GM12865 (cell line): ENCODE results near the gene GAPVD1.
"Not testable (repeated sequence)": the region's sequence is repeated elsewhere in the genome, so short reads cannot be mapped to it uniquely, and the experiment has no call there.

Experiments used
- DNase-seq: peaks from one replicate; pipeline ENCODE4 v3.0.0; 2010; ENCODE audit warnings: low read depth
- H3K4me3 ChIP-seq: 2 replicates; pipeline ENCODE4 v1.5.1; 2011; ENCODE audit warnings: mild to moderate bottlenecking, low read depth, low read length, control low read depth
- TF ChIP-seq, protein P1 (sequence below): IDR thresholded peaks from 2 replicates; pipeline ENCODE4 v1.5.1; 2011; ENCODE audit warnings: low read length, control low read depth, low read depth, inconsistent platforms; ENCODE audit not compliant: insufficient read depth; ENCODE audit errors: missing control alignments

The GAPVD1 gene

GRCh38 chr9:125235804-125236519 is 25.7 kb upstream of the GAPVD1 start:
- TF ChIP-seq, protein P1, sequence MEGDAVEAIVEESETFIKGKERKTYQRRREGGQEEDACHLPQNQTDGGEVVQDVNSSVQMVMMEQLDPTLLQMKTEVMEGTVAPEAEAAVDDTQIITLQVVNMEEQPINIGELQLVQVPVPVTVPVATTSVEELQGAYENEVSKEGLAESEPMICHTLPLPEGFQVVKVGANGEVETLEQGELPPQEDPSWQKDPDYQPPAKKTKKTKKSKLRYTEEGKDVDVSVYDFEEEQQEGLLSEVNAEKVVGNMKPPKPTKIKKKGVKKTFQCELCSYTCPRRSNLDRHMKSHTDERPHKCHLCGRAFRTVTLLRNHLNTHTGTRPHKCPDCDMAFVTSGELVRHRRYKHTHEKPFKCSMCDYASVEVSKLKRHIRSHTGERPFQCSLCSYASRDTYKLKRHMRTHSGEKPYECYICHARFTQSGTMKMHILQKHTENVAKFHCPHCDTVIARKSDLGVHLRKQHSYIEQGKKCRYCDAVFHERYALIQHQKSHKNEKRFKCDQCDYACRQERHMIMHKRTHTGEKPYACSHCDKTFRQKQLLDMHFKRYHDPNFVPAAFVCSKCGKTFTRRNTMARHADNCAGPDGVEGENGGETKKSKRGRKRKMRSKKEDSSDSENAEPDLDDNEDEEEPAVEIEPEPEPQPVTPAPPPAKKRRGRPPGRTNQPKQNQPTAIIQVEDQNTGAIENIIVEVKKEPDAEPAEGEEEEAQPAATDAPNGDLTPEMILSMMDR = no peak
- DNase-seq = no peak
- H3K4me3 ChIP-seq = no peak overlapping the region

DNA sequence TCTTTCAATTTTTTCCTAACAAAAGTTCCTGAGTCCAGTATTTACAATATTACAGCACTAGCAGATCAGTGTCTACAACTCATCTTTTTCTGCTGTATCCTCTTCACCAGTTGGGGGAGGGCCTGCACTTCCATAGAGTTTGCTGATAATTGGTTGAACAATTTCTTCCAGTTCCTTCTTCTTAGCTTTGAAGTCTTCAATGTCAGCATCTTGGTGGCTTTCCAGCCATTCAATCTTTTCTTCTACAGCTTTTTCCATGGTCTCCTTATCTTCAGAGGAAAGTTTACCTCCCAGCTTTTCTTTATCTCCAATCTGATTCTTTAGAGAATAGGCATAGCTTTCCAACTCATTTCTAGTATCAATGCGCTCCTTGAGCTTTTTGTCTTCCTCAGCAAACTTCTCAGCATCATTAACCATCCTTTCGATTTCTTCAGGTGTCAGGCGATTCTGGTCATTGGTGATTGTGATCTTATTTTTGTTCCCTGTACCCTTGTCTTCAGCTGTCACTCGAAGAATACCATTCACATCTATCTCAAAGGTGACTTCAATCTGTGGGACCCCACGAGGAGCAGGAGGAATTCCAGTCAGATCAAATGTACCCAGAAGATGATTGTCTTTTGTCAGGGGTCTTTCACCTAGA is 25.0 kb upstream of the GAPVD1 start:
- not testable (repeated sequence) for H3K4me3 ChIP-seq, DNase-seq

GRCh38 chr9:125238127-125238914 is 23.3 kb upstream of the GAPVD1 start:
- TF ChIP-seq, protein P1 = no peak
- no peak for DNase-seq
- H3K4me3 ChIP-seq = peak overlapping the region; percentile 91

- TF ChIP-seq, protein P1 = no peak
- H3K4me3 ChIP-seq = peak overlapping the region; percentile 91
- no peak for DNase-seq
Observed at GRCh38 chr9:125238915-125239446, 22.6 kb upstream of the GAPVD1 start.

- peak overlapping the region; percentile 91 for H3K4me3 ChIP-seq
- TF ChIP-seq, protein P1 = no peak
- no peak for DNase-seq
Observed at GRCh38 chr9:125239631-125240597, 21.7 kb upstream of the GAPVD1 start.

- TF ChIP-seq, protein P1 = no peak
- peak; percentile 61 for DNase-seq
- H3K4me3 ChIP-seq = peak overlapping the region; percentile 91
Observed at GRCh38 chr9:125240649-125240999, 21.0 kb upstream of the GAPVD1 start.
